ENCODE measurements around the gene MLLT1.

MLLT1 gene

DNA sequence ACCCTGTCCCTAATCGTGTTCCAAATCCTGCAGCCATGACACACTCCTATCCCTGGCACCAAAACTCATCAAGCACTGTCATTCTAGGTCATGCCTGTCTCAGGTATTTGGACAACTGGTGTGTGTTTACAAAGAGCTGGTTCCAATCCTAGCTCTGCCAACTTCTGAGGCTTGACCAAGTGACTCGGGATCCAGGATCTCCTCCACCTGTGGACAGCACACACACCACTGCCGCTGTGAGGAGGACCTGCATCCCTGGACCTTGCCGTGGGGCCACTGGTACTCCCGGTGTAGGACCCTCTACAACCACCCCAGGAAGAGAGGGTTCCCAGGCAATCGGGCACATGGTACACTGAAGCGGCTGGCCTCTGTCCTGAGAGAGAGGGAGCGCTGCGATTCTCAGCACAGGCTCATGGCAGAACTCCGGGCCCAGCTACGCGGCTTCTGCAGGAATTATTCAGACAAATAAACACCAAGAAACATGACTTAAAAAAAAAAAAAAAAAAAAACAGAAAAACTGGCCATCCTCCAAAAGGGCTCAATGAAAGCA, 20.4 kb downstream of the MLLT1 start:
- Histone ChIP-seq H3K9me3 (replicated peaks in 1 of 2; ENCODE audit: control insufficient read depth in 2 of 2, insufficient read depth in 1 of 2, low read depth in 1 of 2, low read length in 2 of 2) (peaks cover 0 to 3% of the 10 kb centered on the region in 2 donors), H3K4me1 (ENCODE audit: control insufficient read depth in 2 of 2, insufficient read depth in 1 of 2, low read depth in 1 of 2, low read length in 2 of 2) (peaks cover 0 to 9% of the 10 kb centered on the region in 2 donors), H4K8ac (ENCODE audit: low read depth, low read length) (no peak overlapping the region), H3K14ac (ENCODE audit: low read length) (no peak overlapping the region), H2BK120ac (ENCODE audit: low read depth, low read length) (no peak overlapping the region), H3K18ac (ENCODE audit: low read length) (no peak overlapping the region), H2BK12ac (ENCODE audit: low read length) (no peak overlapping the region), H2AK5ac (ENCODE audit: low read depth, low read length) (no peak overlapping the region), H2BK15ac (ENCODE audit: low read length) (no peak overlapping the region), H3K9ac (ENCODE audit: low read depth, low read length, poor library complexity) (no peak overlapping the region), H3K27me3 (ENCODE audit: control insufficient read depth in 3 of 3, insufficient read depth in 3 of 3, low read depth in 1 of 3, low read length in 3 of 3) (no peaks in the 10 kb centered on the region), H4K91ac (ENCODE audit: low read depth, low read length, poor library complexity) (no peak overlapping the region), H2AFZ (ENCODE audit: low read length) (no peak overlapping the region), H3K4me2 (ENCODE audit: insufficient read depth, low read length, poor library complexity, severe bottlenecking) (no peak overlapping the region), H3K79me1 (ENCODE audit: low read depth, low read length) (peaks cover 15% of the 10 kb centered on the region), H3K36me3 (replicated peaks in 1 of 2; ENCODE audit: control insufficient read depth in 2 of 2, insufficient read depth in 2 of 2, low read length in 2 of 2) (peaks cover 27 to 91% of the 10 kb centered on the region in 2 donors), H2BK5ac (ENCODE audit: low read length) (no peak overlapping the region), H3K27ac (replicated peaks; ENCODE audit: low read length) (no peak overlapping the region), H3K4me3 (ENCODE audit: low read length in 2 of 2) (no peak overlapping the region), H3K4ac (ENCODE audit: low read length) (no peak overlapping the region), H3K23ac (ENCODE audit: low read depth, low read length, poor library complexity) (no peak overlapping the region)
- no CpG with 5 or more reads among the region's 12 CpGs for WGBS, 2 donors (ENCODE audit: extremely low coverage in 2 of 2, insufficient read length in 2 of 2, insufficient replicate concordance in 1 of 2)
- DNase-seq (ENCODE audit: low spot score), result no peak

- Histone ChIP-seq H3K4me3 (ENCODE audit: low read length in 2 of 2) (no peak overlapping the region), H3K18ac (ENCODE audit: low read length) (no peak overlapping the region), H3K4me2 (ENCODE audit: insufficient read depth, low read length, poor library complexity, severe bottlenecking) (no peak overlapping the region), H3K36me3 (replicated peaks in 1 of 2; ENCODE audit: control insufficient read depth in 2 of 2, insufficient read depth in 2 of 2, low read length in 2 of 2) (peaks cover 27 to 91% of the 10 kb centered on the region in 2 donors), H3K27me3 (ENCODE audit: control insufficient read depth in 3 of 3, insufficient read depth in 3 of 3, low read depth in 1 of 3, low read length in 3 of 3) (no peaks in the 10 kb centered on the region), H3K9ac (ENCODE audit: low read depth, low read length, poor library complexity) (no peak overlapping the region), H2AFZ (ENCODE audit: low read length) (no peak overlapping the region), H3K4me1 (ENCODE audit: control insufficient read depth in 2 of 2, insufficient read depth in 1 of 2, low read depth in 1 of 2, low read length in 2 of 2) (peaks cover 4 to 11% of the 10 kb centered on the region in 2 donors), H4K91ac (ENCODE audit: low read depth, low read length, poor library complexity) (no peak overlapping the region), H2BK5ac (ENCODE audit: low read length) (no peak overlapping the region), H3K14ac (ENCODE audit: low read length) (no peak overlapping the region), H2BK15ac (ENCODE audit: low read length) (no peak overlapping the region), H3K4ac (ENCODE audit: low read length) (no peak overlapping the region), H3K23ac (ENCODE audit: low read depth, low read length, poor library complexity) (no peak overlapping the region), H2BK12ac (ENCODE audit: low read length) (no peak overlapping the region), H2BK120ac (ENCODE audit: low read depth, low read length) (no peak overlapping the region), H3K27ac (replicated peaks; ENCODE audit: low read length) (no peak overlapping the region), H3K9me3 (replicated peaks in 1 of 2; ENCODE audit: control insufficient read depth in 2 of 2, insufficient read depth in 1 of 2, low read depth in 1 of 2, low read length in 2 of 2) (peaks cover 0 to 3% of the 10 kb centered on the region in 2 donors), H3K79me1 (ENCODE audit: low read depth, low read length) (peaks cover 16% of the 10 kb centered on the region), H4K8ac (ENCODE audit: low read depth, low read length) (no peak overlapping the region), H2AK5ac (ENCODE audit: low read depth, low read length) (no peak overlapping the region)
- DNase-seq (ENCODE audit: low spot score), result no peak
- no CpG with 5 or more reads among the region's 15 CpGs for WGBS, 2 donors (ENCODE audit: extremely low coverage in 2 of 2, insufficient read length in 2 of 2, insufficient replicate concordance in 1 of 2)
These were observed 20.9 kb downstream of the MLLT1 start for GRCh38 chr19:6258812-6259311.

- Histone ChIP-seq H3K18ac (ENCODE audit: low read length) (no peak overlapping the region), H2AFZ (ENCODE audit: low read length) (no peak overlapping the region), H3K9ac (ENCODE audit: low read depth, low read length, poor library complexity) (no peak overlapping the region), H2BK12ac (ENCODE audit: low read length) (no peak overlapping the region), H3K27ac (replicated peaks; ENCODE audit: low read length) (no peak overlapping the region), H3K4ac (ENCODE audit: low read length) (no peak overlapping the region), H3K14ac (ENCODE audit: low read length) (no peak overlapping the region), H2BK15ac (ENCODE audit: low read length) (no peak overlapping the region), H3K4me1 (ENCODE audit: control insufficient read depth in 2 of 2, insufficient read depth in 1 of 2, low read depth in 1 of 2, low read length in 2 of 2) (peaks cover 6 to 7% of the 10 kb centered on the region in 2 donors), H2BK120ac (ENCODE audit: low read depth, low read length) (no peak overlapping the region), H2BK5ac (ENCODE audit: low read length) (no peak overlapping the region), H4K91ac (ENCODE audit: low read depth, low read length, poor library complexity) (no peak overlapping the region), H3K23ac (ENCODE audit: low read depth, low read length, poor library complexity) (no peak overlapping the region), H3K27me3 (ENCODE audit: control insufficient read depth in 3 of 3, insufficient read depth in 3 of 3, low read depth in 1 of 3, low read length in 3 of 3) (no peaks in the 10 kb centered on the region), H3K4me3 (ENCODE audit: low read length in 2 of 2) (no peak overlapping the region), H3K79me1 (ENCODE audit: low read depth, low read length) (peaks cover 9% of the 10 kb centered on the region), H2AK5ac (ENCODE audit: low read depth, low read length) (no peak overlapping the region), H3K9me3 (replicated peaks in 1 of 2; ENCODE audit: control insufficient read depth in 2 of 2, insufficient read depth in 1 of 2, low read depth in 1 of 2, low read length in 2 of 2) (peaks cover 0 to 12% of the 10 kb centered on the region in 2 donors), H3K36me3 (replicated peaks in 1 of 2; ENCODE audit: control insufficient read depth in 2 of 2, insufficient read depth in 2 of 2, low read length in 2 of 2) (peaks cover 8 to 74% of the 10 kb centered on the region in 2 donors), H3K4me2 (ENCODE audit: insufficient read depth, low read length, poor library complexity, severe bottlenecking) (no peak overlapping the region), H4K8ac (ENCODE audit: low read depth, low read length) (no peak overlapping the region)
- no peak for DNase-seq (ENCODE audit: low spot score)
- WGBS, 2 donors (ENCODE audit: extremely low coverage in 2 of 2, insufficient read length in 2 of 2, insufficient replicate concordance in 1 of 2), result no CpG with 5 or more reads among the region's 14 CpGs
These were observed 25.6 kb downstream of the MLLT1 start for GRCh38 chr19:6253954-6254733.

DNA sequence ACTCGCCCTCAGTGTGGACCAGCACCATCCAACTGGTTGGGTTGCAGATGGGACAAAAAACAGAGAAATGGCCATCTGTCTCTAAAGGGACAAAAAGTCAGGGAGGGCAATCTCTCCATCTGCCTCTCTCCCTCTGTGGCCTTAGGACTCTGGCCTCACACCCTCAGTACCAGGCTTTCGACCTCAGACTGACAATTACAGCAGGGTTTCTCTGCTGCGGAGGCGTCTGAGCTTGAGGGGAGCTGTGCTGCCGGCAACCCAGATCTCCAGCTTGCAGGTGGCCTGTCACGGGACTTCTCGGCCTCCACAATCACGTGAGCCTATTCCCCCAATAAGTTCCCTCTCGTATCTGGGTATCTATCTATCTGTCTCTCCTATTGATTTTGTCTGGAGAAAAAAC, 27.7 kb downstream of the MLLT1 start:
- Histone ChIP-seq H3K23ac (ENCODE audit: low read depth, low read length, poor library complexity) (no peak overlapping the region), H3K4ac (ENCODE audit: low read length) (no peak overlapping the region), H3K14ac (ENCODE audit: low read length) (no peak overlapping the region), H3K27ac (replicated peaks; ENCODE audit: low read length) (no peak overlapping the region), H3K18ac (ENCODE audit: low read length) (no peak overlapping the region), H2BK15ac (ENCODE audit: low read length) (no peak overlapping the region), H3K9ac (ENCODE audit: low read depth, low read length, poor library complexity) (no peak overlapping the region), H2BK12ac (ENCODE audit: low read length) (no peak overlapping the region), H2AK5ac (ENCODE audit: low read depth, low read length) (no peak overlapping the region), H4K8ac (ENCODE audit: low read depth, low read length) (no peak overlapping the region), H2BK120ac (ENCODE audit: low read depth, low read length) (no peak overlapping the region), H3K79me1 (ENCODE audit: low read depth, low read length) (peaks cover 8% of the 10 kb centered on the region), H3K9me3 (replicated peaks in 1 of 2; ENCODE audit: control insufficient read depth in 2 of 2, insufficient read depth in 1 of 2, low read depth in 1 of 2, low read length in 2 of 2) (peaks cover 2 to 25% of the 10 kb centered on the region in 2 donors), H4K91ac (ENCODE audit: low read depth, low read length, poor library complexity) (no peak overlapping the region), H3K4me1 (ENCODE audit: control insufficient read depth in 2 of 2, insufficient read depth in 1 of 2, low read depth in 1 of 2, low read length in 2 of 2) (peaks cover 6 to 7% of the 10 kb centered on the region in 2 donors), H3K36me3 (replicated peaks in 1 of 2; ENCODE audit: control insufficient read depth in 2 of 2, insufficient read depth in 2 of 2, low read length in 2 of 2) (peaks cover 2 to 74% of the 10 kb centered on the region in 2 donors), H2BK5ac (ENCODE audit: low read length) (no peak overlapping the region), H2AFZ (ENCODE audit: low read length) (no peak overlapping the region), H3K27me3 (ENCODE audit: control insufficient read depth in 3 of 3, insufficient read depth in 3 of 3, low read depth in 1 of 3, low read length in 3 of 3) (no peaks in the 10 kb centered on the region), H3K4me3 (ENCODE audit: low read length in 2 of 2) (no peak overlapping the region), H3K4me2 (ENCODE audit: insufficient read depth, low read length, poor library complexity, severe bottlenecking) (no peak overlapping the region)
- WGBS, 2 donors (ENCODE audit: extremely low coverage in 2 of 2, insufficient read length in 2 of 2, insufficient replicate concordance in 1 of 2), result no CpG with 5 or more reads among the region's 9 CpGs
- no peak for DNase-seq (ENCODE audit: low spot score)
